Brain microvascular endothelial cell (primary cell): ENCODE results near the gene CLDN2.

ENCODE experiments used
- DNase-seq: peaks from one replicate; pipeline ENCODE4 v3.0.0-alpha.2; 2020
- H3K27ac ChIP-seq: fragments of 250-450 bp; sonication (Bioruptor Pico); 2 replicates; pipeline ENCODE4 v1.5.1; 2020; ENCODE audit warnings: mild to moderate bottlenecking, moderate library complexity
- H3K27me3 ChIP-seq: fragments of 250-450 bp; sonication (Bioruptor Pico); replicated peaks from 2 replicates; pipeline ENCODE4 v1.5.1; 2020; ENCODE audit warnings: mild to moderate bottlenecking
- H3K36me3 ChIP-seq: fragments of 250-450 bp; sonication (Bioruptor Pico); replicated peaks from 2 replicates; pipeline ENCODE4 v1.5.1; 2020; ENCODE audit warnings: mild to moderate bottlenecking
- H3K4me3 ChIP-seq: 2 replicates; pipeline ENCODE4 v1.5.1; 2011; ENCODE audit warnings: low read depth, mild to moderate bottlenecking, control low read depth, low read length, moderate library complexity
- in situ Hi-C: cut with HindIII; loops from 2 replicates; pipeline ENCODE4 v1.10.0; 2017; ENCODE audit warnings: low sequenced_read_pairs, low pct_ligation_motif_present
- TF ChIP-seq, protein P1 (sequence below): IDR thresholded peaks from 2 replicates; pipeline ENCODE4 v1.5.1; 2011; ENCODE audit warnings: low read depth, mild to moderate bottlenecking, moderate library complexity, low read length, control low read depth, inconsistent platforms; ENCODE audit errors: missing control alignments

The CLDN2 gene

DNA sequence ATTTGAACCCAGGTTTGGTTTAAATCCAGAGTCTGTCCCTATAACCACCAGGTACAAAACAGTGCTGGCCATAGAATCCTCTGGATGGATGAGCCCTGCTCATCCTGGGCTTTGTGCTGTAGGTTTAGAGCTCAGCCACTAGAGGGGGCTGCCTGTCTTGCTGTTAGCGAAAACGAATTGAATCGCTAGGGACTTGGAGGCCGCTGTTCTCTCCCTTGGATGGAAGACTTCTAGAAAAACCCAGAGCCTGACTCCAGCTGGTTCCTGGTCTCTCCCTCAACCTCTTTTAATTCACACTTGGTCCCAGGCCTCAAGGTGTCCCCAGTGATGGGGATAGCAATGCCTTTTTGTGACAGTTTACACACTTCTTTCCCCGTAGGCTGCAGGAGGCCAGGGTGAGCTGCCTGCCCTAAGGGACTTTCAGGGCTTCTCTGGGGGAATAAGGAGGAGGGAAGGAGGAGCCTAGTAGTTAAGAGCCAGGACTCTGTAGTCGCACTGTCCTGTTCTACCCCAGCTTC, 25.8 kb upstream of the CLDN2 start:
- peak; percentile 60 for DNase-seq
- TF ChIP-seq, protein P1, sequence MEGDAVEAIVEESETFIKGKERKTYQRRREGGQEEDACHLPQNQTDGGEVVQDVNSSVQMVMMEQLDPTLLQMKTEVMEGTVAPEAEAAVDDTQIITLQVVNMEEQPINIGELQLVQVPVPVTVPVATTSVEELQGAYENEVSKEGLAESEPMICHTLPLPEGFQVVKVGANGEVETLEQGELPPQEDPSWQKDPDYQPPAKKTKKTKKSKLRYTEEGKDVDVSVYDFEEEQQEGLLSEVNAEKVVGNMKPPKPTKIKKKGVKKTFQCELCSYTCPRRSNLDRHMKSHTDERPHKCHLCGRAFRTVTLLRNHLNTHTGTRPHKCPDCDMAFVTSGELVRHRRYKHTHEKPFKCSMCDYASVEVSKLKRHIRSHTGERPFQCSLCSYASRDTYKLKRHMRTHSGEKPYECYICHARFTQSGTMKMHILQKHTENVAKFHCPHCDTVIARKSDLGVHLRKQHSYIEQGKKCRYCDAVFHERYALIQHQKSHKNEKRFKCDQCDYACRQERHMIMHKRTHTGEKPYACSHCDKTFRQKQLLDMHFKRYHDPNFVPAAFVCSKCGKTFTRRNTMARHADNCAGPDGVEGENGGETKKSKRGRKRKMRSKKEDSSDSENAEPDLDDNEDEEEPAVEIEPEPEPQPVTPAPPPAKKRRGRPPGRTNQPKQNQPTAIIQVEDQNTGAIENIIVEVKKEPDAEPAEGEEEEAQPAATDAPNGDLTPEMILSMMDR: peak; percentile 88
- Histone ChIP-seq H3K36me3 (no peaks in the 10 kb centered on the region), H3K27me3 (no peaks in the 10 kb centered on the region), H3K27ac (peak overlapping the region; percentile 19), H3K4me3 (no peak overlapping the region)
- in situ Hi-C loops: no loop called here

DNA sequence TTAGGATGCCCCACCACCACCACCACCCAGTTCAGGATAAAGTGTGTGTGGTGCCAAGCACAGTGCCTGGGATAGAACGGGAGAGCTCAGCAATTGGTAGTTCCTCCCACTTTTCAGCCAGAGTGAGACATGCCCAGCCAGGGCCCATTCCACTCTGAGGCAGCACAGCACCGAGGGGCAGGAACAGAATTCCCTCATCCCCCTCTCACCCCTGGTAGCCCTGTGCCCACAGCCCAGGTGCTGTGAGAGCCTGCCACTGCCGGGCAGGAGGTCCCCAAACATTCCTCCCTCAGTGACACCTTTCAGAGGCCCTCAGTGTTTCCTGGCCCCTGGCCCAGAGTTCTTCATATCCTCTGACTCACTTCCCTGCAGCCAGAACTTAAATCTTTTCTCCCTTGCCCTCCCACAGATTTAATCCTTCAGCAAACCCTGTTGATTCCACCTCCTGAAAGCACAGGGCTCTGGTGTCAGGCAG, 25.2 kb upstream of the CLDN2 start:
- Histone ChIP-seq H3K4me3 (no peak overlapping the region), H3K27me3 (no peaks in the 10 kb centered on the region), H3K36me3 (no peaks in the 10 kb centered on the region), H3K27ac (peak overlapping the region; percentile 19)
- DNase-seq: peak; percentile 56
- in situ Hi-C loops: no loop called here
- TF ChIP-seq, protein P1: no peak

DNA sequence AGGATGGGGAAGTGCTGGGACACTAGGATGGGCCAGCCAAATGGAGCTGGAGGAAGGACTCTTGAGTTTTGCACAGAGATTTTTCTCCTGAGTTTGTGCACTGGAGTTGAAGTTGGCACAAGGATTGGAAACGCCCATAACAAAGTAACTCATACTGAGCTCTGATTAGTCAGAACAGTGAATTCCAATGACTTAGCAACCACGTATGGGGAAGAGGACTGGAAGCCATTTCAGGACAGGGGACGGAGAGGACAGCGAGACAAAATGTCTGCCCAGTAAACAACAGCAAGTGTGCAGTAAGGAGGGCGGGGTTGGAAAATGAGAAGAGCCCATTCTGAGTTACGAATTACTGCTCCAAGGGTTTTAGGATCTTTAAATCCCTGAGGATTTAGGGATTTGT, 22.9 kb upstream of the CLDN2 start:
- Histone ChIP-seq H3K4me3 (no peak overlapping the region), H3K27ac (no peak overlapping the region), H3K36me3 (no peaks in the 10 kb centered on the region), H3K27me3 (no peaks in the 10 kb centered on the region)
- in situ Hi-C loops: no loop called here
- TF ChIP-seq, protein P1: no peak
- DNase-seq: peak; percentile 9

DNA sequence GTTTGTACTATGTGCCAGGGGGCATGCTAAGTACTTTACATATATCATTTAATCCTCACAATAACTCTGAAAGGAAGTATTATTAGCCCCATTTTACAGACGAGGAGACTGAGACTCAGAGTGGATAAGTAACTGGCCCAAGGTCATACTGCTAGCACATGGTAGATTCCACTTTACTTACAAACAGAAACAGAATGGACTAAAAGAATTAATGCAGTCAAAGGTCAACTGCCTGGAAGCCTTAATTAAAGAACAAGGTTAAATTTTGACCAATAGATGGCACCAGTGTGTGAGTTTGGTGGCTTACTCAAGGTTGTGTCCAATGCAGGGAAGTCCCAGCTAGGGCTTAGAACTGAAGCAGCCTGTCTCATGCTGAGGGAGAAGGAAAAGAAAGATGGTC, 21.7 kb upstream of the CLDN2 start:
- peak; percentile 42 for DNase-seq
- H3K27me3 ChIP-seq: no peaks in the 10 kb centered on the region
- TF ChIP-seq, protein P1: peak; percentile 53
- H3K4me3 ChIP-seq: no peak overlapping the region
- in situ Hi-C loops: no loop called here
- H3K27ac ChIP-seq: no peak overlapping the region
- no peaks in the 10 kb centered on the region for H3K36me3 ChIP-seq

DNA sequence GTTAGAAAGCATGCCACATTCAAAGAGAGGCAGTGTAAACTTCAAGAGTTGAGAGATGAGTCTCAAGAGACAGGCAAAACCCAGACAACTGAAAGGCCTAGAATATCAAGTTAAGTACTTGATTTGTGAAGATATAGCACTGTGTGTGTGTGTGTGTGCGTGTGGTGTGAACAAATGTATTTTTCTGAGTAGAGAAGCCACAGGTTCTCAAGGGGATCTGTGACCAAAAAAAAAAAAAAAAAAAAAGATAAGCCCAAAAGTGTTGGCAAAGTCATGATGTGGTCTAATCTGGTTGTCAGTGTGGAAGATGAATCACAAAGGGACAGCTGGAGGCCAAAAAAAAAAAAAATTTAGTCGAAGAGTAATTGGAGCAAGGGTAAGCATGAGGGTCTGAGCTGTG, 20.9 kb upstream of the CLDN2 start:
- Histone ChIP-seq H3K27ac (no peak overlapping the region), H3K36me3 (no peaks in the 10 kb centered on the region), H3K27me3 (no peaks in the 10 kb centered on the region), H3K4me3 (no peak overlapping the region)
- no peak for DNase-seq
- in situ Hi-C loops: no loop called here
- TF ChIP-seq, protein P1: no peak

DNA sequence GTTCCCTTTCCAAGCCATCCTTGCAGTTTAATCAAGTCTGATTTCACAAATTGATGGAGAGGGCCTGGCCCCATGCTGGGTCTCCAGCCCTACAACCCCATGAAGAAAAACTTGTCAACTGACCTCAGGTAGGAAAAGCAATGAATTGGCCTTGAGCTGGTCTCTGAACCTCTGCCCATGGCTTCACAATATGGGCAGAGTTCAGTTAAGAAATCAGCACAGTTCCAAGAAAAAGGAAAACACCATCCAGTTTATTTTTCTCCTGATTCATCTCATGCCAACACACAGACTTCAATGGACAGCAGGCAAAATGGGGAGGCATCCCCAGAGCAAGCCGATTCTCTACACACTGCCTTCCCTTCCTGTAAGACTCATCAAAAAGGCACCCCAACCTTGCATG, 20.4 kb upstream of the CLDN2 start:
- DNase-seq: no peak
- in situ Hi-C loops: no loop called here

More for the DNA sequence above, 20.4 kb upstream of the CLDN2 start:
- no peaks in the 10 kb centered on the region for H3K36me3 ChIP-seq
- H3K27me3 ChIP-seq: no peaks in the 10 kb centered on the region
- no peak overlapping the region for H3K4me3 ChIP-seq
- H3K27ac ChIP-seq: no peak overlapping the region
- TF ChIP-seq, protein P1: no peak
